Jurkat, Clone E6-1 (cell line): Measurements from ENCODE around the gene AGRN. TPM values are rescaled to one million over a fixed set of nuclear protein-coding genes. Genes with fewer than 3 reads are reported as not detected.
"Not testable (repeated sequence)": the region's sequence is repeated elsewhere in the genome, so short reads cannot be mapped to it uniquely, and the experiment has no call there.

Experiments
- DNase-seq: peaks from one replicate; pipeline ENCODE4 v3.0.0-alpha.2; 2011; ENCODE audit warnings: low read depth, low spot score
- H3K4me3 ChIP-seq: 2 replicates; pipeline ENCODE4 v1.5.1; 2011; ENCODE audit warnings: mild to moderate bottlenecking, low read length, control low read depth, moderate library complexity
- polyA plus RNA-seq: library from polyadenylated mRNA; unstranded; fragments of >200 nt; gene quantifications from one replicate; pipeline ENCODE4 v1.2.1, GENCODE V29; 2012; ENCODE audit warnings: missing spikeins; ENCODE audit not compliant: insufficient read length, insufficient read depth

AGRN gene
- 31.5 TPM for polyA plus RNA-seq

DNA sequence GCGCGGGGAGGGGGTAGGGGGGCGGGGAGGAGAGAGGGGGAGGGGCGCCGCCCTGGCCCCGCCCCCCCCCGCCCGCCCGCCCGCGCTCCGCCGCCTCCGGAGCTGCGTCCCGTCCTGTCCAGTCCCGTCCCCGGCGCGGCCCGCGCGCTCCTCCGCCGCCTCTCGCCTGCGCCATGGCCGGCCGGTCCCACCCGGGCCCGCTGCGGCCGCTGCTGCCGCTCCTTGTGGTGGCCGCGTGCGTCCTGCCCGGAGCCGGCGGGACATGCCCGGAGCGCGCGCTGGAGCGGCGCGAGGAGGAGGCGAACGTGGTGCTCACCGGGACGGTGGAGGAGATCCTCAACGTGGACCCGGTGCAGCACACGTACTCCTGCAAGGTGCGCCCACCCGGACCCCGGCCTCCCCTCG is at the start of gene AGRN:
AGRN (plus strand) TSS at position 121 of the 405 bp plus-strand sequence; CDS start at position 174, 53 bp downstream.
- DNase-seq, result no peak
- H3K4me3 ChIP-seq, result peak within 1 kb of the TSS; percentile 53

DNA sequence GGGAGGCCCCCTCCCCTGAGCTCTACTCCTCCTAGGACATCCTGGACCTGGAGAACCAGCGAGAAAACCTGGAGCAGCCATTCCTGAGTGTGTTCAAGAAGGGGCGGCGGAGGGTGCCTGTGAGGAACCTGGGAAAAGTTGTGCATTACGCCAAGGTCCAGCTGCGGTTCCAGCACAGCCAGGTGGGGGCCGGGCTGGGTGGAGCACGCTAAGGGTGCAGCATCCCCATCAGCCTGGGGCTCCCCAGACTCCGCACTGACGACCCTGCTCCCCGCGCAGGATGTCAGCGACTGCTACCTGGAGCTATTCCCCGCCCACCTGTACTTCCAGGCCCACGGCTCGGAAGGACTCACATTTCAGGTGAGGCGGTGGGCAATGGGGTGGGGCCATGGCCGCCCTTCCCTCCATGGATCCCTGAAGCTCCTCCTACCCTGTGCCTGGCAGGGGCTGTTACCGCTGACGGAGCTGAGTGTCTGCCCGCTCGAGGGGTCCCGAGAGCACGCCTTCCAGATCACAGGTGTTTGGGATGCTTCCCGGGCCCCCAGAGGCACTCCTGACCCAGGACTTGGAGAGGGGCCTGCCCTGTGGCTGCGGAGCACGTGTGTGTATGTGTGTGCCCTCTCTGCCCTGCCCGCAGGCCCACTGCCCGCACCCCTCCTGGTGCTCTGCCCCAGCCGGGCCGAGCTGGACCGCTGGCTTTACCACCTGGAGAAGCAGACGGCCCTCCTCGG is 49.5 kb upstream of the AGRN start:
- no peak for DNase-seq

DNA sequence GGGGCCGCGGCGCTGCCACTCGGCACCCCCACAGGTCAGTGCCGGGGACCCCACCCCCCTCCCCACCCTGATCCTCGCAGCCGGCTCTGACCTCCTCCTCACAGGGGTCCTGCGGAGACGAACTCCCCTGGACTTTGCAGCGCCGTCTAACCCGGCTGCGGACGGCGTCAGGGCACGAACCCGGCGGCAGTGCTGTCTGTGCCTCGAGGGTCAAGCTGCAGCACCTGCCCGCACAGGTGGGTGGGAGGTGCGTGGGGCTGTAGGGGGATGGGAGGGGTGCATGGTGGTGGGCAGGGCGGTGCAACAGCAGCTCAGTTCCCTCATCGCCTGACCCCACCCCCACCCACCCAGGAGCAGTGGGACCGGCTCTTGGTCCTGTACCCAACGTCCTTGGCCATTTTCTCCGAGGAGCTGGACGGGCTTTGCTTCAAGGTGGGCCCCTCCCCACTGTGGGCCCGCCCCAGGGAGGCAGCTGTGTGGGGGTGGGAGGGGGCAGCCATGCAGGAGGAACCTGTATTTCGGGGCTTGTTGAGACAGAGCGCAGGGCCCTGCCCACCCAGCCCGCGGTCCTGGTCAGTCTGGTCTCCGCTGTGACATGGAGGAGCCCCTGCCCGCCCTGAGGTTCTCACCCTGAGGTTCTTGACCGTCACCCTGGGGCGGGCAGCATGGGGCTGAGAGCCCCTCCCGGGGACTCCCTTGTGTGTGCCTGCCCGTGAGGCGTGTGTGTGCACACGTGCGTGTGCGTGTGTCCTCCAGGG is 48.8 kb upstream of the AGRN start:
- no peak overlapping the region for H3K4me3 ChIP-seq
- no peak for DNase-seq

More for the DNA sequence above, 49.5 kb upstream of the AGRN start:
- no peak overlapping the region for H3K4me3 ChIP-seq

DNA sequence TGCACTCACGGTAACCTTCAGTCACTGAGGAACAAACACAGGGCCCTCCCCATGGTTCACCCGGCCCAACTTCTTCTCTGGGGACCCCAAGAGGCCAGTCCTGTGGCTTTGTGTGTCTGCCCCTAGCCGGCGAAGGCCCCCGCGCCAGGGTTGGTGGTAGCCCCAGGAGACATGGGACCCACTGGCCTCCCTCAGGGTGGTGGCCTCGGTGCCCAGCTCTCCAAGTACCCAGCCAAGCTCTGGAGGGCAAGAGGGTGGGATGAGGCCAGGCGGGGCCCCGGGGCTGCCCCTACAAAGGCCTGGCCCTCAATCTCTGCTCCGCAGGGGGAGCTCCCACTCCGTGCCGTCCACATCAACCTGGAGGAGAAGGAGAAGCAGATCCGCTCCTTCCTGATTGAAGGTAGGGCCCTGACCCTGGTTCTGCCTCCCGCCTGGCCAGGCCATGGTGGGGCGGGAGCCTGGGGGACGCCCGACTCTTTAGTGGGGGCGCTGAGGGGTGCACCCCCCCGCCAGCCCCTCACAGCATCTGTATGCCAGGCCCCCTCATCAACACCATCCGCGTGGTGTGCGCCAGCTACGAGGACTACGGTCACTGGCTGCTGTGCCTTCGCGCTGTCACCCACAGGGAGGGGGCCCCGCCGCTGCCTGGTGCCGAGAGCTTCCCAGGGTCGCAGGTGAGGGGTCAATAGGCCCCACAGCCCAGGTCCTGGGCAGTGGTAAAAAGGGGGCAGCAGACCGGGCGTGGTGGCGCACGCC is 48.0 kb upstream of the AGRN start:
- no peak overlapping the region for H3K4me3 ChIP-seq
- DNase-seq, result no peak

DNA sequence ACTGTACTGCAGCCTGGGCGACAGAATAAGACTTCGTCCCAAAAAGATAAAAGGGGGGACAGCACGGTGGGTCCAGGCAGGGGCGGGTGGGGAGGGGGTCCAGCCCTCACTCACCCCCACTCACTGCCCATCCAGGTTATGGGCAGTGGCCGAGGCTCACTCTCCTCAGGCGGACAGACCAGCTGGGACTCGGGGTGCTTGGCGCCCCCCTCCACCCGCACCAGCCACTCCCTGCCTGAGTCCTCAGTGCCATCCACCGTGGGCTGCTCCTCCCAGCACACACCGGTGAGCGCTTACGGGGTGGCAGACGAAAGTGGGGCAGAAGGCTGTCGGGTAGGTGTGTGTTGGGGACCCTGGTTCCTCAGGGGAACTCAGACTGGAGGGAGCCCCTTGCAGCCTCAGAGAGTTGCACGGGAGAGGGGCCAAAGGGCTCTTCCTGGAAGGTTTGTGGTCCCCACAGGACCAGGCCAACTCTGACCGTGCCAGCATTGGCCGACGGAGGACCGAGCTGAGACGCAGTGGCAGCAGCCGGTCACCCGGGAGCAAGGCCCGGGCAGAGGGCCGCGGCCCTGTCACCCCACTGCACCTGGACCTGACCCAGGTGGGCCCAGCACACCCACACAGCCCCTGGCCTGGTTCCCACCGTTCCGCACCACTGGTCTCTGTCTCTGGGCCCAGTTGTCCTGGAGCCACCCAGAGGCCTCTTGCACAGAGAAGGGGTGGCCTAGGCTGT is 47.0 kb upstream of the AGRN start:
- no peak for DNase-seq
- H3K4me3 ChIP-seq, result no peak overlapping the region

DNA sequence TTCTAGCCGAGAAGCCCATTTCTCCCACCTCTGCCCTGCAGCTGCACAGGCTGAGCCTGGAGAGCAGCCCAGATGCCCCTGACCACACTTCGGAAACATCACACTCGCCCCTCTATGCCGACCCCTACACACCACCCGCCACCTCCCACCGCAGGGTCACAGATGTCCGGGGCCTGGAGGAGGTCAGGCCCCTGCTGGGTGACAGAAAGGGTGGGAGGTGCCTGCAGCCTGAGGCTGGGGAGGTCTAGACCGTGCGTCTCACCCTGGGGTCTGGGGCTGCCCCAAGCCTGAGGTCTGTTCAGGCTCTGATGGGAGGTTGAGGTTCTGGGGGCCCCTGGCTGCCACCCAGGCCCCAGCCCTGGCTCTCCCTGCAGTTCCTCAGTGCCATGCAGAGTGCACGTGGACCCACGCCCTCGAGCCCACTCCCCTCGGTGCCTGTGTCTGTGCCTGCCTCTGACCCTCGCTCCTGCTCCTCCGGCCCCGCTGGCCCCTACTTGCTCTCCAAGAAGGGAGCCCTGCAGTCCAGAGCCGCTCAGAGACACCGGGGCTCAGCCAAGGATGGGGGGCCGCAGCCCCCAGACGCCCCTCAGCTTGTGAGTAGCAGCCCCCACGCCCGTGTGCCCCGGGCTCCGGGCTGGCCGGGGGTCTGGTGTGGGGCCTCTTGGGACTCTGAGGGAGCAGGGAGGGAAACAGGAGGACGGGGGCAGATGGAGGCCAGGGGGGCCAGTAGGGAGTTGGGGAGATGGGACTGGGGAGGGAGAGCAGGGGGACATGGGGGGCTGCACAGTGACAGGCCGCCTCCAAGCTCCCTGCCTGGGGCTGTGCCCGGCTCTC is 46.2 kb upstream of the AGRN start:
- no peak for DNase-seq
- H3K4me3 ChIP-seq, result no peak overlapping the region

DNA sequence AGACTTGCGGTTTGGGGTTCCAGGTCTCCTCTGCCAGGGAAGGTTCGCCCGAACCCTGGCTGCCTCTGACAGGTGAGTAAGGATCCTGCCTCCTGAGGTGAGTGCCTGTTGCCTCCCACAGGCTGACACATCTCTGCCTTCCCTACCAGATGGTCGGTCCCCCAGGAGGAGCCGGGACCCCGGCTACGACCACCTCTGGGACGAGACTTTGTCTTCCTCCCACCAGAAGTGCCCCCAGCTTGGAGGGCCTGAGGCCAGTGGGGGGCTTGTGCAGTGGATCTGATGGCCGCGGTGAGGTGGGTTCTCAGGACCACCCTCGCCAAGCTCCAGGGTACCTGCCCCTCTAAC is 45.7 kb upstream of the AGRN start:
- DNase-seq, result no peak
- H3K4me3 ChIP-seq, result no peak overlapping the region

DNA sequence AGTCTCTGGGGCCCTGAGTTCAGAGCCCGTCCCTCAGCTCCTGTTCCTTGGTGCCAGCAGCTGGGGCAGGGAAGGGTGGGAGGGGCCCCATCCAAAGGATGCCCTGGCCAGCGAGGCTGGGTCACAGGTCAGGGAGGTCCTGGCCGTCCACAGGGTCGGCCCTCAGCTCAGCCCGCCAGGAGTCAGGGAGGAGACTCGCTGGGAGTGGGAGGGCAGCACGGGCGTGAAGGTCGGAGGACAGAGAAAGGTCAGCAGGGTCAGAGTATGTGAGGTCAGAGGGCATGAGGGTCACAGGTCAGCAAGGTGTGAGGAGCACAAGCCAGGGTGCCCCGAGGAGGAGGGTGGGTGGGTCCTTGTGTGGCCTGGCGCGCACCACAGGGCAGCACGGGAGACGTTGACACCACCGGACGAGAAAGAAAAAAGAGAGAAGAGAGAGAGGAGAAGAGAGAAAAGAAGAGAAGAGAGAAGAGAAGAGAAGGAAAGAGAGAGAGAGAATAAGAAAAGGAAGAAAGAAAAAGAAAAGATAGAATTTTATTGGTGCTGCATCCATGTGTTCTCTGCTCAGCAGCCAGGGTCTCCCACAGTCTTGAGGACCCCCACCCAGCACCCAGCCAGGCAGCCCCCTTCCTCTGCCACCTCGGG is 45.1 kb upstream of the AGRN start:
- H3K4me3 ChIP-seq, result no peak overlapping the region
- DNase-seq, result no peak

DNA sequence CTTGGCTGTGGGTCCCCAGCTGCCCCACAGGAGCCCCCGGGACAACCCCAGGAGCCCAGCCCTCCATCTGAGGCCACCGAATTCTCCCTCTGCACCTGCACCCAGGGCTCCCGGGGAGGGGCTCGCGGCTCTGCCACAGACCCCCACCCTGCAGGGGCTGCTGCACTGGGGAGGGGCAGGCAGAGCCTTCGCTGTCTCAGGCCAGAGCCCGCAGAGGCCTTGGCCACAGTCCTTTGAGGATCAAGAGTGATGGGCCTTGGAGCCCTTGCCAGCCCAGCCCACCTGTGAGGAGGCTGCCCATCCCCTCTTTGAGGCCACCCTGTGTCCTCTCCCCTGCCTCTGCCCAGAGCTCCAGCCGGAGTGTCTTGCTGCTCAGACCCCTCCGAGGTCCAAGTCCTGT is 44.6 kb upstream of the AGRN start:
- DNase-seq, result no peak
- no peak overlapping the region for H3K4me3 ChIP-seq

DNA sequence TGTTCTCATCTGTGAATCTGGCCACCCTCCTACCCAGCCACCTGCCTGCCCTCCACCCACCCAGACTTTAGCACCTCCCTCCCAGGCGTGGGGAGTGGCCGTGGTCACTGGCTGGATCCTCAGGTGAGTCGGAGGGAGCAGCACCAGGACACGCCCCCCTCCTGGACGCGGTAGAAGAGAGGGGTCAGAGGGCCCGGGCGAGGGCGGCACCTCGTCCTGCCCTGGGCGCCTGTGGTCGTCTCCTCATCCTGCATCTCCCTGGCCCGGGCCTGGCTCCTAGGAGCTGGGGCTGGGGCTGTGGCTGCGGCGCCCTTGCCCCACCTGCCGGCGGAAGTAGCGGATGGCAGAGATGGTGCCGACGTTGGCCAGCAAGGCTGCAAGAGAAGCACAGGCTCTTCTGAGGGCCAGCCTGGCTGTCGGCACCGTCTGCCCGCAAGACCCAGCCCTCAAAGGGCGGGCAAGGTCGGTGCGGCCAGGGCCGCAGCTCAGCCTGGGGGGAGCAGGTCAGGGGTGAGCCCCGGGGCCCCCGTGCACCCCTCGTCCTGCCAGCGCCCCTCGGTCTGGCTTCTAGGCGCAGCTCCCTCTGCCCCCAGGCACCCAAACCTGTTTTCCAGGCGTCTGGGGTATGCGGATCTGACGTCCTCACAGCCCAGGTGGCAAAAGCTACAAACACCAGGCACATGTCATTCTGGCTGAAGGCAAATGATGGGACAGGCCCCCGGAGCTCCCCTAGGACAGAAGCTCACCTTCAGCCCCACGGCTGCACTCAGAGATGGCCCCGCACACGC is 43.8 kb upstream of the AGRN start:
- no peak for DNase-seq
- H3K4me3 ChIP-seq, result peak overlapping the region; percentile 51

DNA sequence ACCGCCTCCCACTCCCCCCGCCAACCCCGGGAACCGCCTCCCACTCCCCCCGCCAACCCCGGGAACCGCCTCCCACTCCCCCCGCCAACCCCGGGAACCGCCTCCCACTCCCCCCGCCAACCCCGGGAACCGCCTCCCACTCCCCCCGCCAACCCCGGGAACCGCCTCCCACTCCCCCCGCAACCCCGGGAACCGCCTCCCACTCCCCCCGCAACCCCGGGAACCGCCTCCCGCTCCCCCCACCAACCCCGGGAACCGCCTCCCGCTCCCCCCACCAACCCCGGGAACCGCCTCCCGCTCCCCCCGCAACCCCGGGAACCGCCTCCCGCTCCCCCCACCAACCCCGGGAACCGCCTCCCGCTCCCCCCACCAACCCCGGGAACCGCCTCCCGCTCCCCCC is 43.1 kb upstream of the AGRN start:
- not testable (repeated sequence) for DNase-seq, H3K4me3 ChIP-seq

DNA sequence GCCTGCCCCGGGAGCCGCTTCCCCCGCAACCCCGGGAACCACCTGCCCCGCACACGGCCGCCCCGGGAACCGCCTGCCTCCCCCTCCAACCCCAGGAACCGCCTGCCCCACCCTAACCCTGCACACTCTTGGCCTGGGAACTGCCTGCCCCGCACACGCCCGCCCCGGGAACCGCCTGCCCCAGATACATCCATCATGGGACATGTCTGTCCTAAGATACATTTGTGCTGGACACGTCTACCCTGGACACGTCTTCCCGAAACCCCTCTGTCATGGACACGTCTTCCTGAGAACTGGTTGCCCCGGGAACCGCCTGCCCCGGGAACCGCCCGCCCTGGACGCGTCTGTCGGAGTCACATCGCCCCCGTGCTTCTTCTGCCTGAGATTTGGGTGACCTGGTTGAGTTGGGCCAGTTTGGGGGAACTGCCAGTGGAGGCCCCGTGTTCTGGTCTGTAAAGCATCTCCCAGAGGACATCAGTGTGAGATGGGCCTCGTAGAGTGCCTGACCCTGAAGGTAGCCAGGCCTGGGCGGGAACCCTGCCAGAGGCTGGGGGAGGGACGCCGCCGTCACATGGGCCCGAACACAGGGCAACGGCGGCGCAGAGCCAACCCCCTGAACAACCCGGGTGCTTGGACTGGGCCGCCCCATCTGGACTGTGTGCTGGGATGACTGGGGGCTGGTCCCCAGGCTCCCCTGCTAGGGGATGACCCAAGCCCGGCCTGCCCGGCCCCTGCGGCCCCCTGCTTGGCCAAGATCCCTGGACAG is 41.7 kb upstream of the AGRN start:
- no peak overlapping the region for H3K4me3 ChIP-seq
- DNase-seq, result no peak

DNA sequence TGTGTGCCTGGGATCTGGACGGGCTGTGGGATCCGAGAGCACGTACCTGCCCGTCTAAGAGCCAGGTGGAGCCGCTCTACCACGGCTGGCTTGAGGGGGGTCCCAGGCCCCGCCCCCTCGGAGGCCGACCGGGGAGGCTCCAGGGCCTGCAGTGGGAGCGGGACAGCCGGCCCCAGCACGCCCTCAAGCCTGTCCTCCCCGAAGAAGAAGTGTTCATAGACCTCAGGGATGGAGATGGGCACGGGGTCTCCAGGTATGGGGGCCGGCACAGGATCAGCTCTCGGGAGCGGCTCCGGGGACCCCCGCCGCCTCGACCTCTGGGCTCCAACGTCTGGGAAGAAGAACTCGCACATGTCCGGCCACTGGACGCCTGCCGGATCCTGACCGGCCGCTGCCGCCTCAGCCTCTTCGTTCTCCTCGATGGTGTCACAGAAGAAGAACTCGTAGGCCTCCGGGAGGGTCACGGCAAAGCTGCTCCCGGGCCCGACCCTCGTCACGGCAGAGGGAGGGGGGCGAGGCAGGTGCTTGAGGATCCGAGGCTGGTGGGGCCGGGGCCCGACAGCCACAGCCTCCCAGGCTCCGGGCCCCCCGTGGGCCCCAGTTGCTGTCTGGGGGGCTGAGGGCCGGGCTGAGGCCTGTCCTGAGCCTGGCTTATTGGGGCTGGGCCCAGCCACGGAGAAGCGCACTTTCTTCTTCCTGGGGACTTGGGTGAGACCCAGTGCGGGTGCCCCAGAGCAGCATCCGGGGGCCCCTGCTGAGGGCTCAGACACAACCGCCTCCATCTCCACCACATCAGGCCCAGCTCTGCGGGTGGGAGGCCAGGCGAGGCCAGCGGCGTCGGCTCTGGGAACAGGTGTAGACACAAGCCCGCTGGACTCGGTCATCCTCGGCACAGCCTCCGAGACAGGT is 40.8 kb upstream of the AGRN start:
- no peak overlapping the region for H3K4me3 ChIP-seq

DNA sequence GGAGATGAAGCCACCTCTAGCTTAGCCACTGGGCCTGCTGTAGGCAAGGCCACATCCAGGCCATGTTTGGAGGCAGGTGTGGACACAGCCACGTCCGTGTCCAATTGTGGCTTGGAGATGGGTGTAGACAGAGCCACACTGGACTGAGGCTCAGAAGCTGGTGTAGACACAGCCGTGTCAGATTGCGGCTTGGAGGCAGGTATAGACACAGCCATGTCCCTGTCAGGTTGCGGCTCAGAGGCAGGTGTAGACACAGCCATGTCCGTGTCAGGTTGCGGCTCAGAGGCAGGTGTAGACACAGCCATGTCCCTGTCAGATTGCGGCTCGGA is 40.2 kb upstream of the AGRN start:
- DNase-seq, result no peak
- no peak overlapping the region for H3K4me3 ChIP-seq

More for the DNA sequence above, 40.8 kb upstream of the AGRN start:
- DNase-seq, result no peak

DNA sequence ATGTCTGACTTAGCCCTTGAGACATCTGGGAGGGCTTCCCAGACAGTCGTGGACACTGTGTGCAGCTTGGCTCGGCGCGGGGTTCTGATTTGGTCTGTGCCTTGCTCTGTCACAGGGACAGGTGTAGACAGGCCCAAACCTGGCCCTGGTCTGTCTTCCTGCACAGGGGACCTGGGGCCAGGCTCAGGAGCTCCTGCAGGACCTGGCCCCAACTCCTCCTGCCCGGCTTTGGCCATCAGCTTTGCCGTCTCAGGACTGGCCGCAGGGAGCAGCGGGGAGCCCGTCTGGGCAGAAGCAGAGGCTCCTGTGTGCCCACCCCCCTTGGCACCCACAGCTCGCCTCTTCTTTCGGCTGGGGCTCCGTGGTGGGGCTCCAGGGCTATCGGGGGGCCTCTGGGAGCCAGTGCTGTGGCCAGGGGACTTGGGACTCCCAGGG is 39.8 kb upstream of the AGRN start:
- no peak overlapping the region for H3K4me3 ChIP-seq
- no peak for DNase-seq
